ENCODE data around the gene HIF1A.
"Not testable (repeated sequence)": the region's sequence is repeated elsewhere in the genome, so short reads cannot be mapped to it uniquely, and the experiment has no call there.

Gene HIF1A

GRCh38 chr14:61652526-61653262 lies 42.6 kb upstream of the HIF1A start:
- no peak for DNase-seq (ENCODE audit: low spot score)
- no peak for TF ChIP-seq CTCF (IDR thresholded peaks at IDR 0.05; ENCODE audit: extremely low read depth, missing control alignments)

- TF ChIP-seq CTCF (IDR thresholded peaks at IDR 0.05; ENCODE audit: extremely low read depth, missing control alignments) = no peak
- DNase-seq (ENCODE audit: low spot score) = no peak
Observed at GRCh38 chr14:61653507-61653906, 41.8 kb upstream of the HIF1A start.

GRCh38 chr14:61654026-61654425 lies 41.3 kb upstream of the HIF1A start:
- TF ChIP-seq CTCF (IDR thresholded peaks at IDR 0.05; ENCODE audit: extremely low read depth, missing control alignments) = no peak
- DNase-seq (ENCODE audit: low spot score) = no peak

- no peak for DNase-seq (ENCODE audit: low spot score)
- TF ChIP-seq CTCF (IDR thresholded peaks at IDR 0.05; ENCODE audit: extremely low read depth, missing control alignments) = no peak
Observed at GRCh38 chr14:61655777-61656176, 39.5 kb upstream of the HIF1A start.

- no peak for DNase-seq (ENCODE audit: low spot score)
- TF ChIP-seq CTCF (IDR thresholded peaks at IDR 0.05; ENCODE audit: extremely low read depth, missing control alignments) = no peak
Observed at GRCh38 chr14:61656341-61656740, 39.0 kb upstream of the HIF1A start.

GRCh38 chr14:61658111-61658510 lies 37.2 kb upstream of the HIF1A start:
- not testable (repeated sequence) for DNase-seq (ENCODE audit: low spot score)

GRCh38 chr14:61659582-61659981 lies 35.7 kb upstream of the HIF1A start:
- TF ChIP-seq CTCF (IDR thresholded peaks at IDR 0.05; ENCODE audit: extremely low read depth, missing control alignments) = no peak
- no peak for DNase-seq (ENCODE audit: low spot score)
